ENCODE measurements around the gene THBS4.

THBS4 gene

GRCh38 chr5:80048084-80048780, 13.1 kb downstream of the THBS4 start:
- no peak for DNase-seq

DNA sequence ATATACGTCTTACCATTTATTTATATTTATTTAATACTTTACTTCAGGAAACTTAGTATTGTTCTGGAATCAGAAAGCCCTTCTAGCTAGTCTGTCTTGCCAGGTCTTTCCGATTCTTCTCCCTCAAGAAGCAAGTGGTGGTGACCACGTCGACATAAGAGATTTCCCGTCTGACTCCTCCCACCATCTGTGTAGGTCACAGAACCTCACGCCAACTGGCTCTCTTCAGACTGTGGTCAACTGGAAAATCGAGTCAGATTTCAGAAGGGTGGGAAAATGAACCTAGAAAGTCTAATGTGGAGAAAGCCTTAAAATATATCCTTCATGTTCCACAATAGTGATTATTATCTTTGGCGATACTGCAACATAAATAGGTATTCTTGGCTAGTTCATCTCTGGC, 17.3 kb downstream of the THBS4 start:
- DNase-seq = peak; percentile 45

DNA sequence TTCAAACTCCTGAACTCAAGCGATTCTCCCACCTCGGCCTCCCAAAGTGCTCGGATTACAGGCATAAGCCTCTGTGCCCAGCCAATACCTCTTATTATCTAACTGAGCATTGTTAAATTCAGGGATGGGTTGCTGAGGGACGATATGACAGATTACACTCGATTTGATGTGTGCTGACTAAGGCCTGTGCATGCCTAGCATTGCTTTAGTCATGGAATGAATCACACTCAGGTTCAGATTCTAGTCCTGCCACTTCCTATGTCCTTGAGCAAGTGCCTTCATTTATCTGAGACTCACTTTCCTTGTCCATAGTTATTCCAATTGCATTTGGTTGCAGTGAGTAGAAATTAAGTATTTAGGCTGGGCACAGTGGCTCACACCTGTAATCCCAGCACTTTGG, 19.5 kb downstream of the THBS4 start:
- DNase-seq = no peak

GRCh38 chr5:80055491-80056170, 20.5 kb downstream of the THBS4 start:
- DNase-seq = no peak

DNA sequence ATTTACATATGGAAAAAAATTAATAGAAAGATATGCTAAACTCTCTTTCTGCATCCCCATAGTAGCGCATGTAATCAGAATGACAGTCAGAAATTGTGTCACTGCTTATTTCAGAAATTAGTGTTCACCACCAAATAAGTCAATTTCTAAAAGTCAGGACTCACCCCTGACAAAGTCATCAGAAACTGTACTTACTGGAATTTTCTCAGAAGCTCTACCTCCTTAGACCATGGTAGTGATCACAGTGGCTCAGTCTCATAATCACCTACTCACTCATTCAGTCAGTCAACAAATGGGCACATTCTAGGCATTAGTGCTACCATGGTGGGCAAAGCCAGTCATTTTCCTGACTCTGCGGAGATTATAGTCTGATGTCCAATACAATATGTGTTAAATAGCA, 22.0 kb downstream of the THBS4 start:
- no peak for DNase-seq

- DNase-seq = no peak
Measured at GRCh38 chr5:80057921-80058320, 22.8 kb downstream of the THBS4 start.

DNA sequence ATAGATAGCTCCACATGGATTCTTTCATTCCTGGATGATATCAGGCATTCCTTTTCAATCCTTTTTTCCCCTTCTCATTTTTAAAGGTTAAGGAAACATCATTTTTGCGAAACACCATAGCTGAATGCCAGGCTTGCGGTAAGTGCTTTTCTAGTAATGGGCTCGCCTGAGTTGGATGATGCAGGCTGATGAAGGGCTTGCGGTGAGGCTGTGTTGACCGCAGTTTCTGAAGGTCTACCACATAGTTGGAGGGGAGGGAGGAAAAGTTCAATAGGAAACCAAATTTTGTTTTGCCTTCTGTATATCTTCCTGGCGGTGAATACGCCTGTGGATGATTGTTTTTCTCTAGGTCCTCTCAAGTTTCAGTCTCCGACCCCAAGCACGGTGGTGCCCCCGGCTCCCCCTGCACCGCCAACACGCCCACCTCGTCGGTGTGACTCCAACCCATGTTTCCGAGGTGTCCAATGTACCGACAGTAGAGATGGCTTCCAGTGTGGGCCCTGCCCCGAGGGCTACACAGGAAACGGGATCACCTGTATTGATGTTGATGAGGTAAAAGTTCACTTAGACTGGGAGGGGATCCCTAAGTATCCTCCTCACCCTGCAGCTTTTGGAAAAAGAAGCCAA, 24.3 kb downstream of the THBS4 start:
- DNase-seq = peak; percentile 34

GRCh38 chr5:80060966-80061365, 25.8 kb downstream of the THBS4 start:
- DNase-seq = no peak

DNA sequence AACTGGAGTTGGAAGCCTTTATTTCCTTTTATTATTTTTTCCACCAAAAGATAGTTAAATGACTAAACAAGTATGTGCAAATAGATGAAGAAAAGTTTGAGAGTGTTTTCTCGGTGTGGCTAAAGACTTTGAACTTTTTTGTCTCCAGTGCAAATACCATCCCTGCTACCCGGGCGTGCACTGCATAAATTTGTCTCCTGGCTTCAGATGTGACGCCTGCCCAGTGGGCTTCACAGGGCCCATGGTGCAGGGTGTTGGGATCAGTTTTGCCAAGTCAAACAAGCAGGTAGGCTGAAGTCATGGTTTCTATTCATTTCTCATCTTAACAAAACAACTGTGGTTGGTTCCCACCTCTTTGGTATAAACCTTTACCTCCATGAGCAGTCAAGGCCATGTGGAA, 26.4 kb downstream of the THBS4 start:
- no peak for DNase-seq

GRCh38 chr5:80064124-80064523, 29.0 kb downstream of the THBS4 start:
- DNase-seq = no peak

DNA sequence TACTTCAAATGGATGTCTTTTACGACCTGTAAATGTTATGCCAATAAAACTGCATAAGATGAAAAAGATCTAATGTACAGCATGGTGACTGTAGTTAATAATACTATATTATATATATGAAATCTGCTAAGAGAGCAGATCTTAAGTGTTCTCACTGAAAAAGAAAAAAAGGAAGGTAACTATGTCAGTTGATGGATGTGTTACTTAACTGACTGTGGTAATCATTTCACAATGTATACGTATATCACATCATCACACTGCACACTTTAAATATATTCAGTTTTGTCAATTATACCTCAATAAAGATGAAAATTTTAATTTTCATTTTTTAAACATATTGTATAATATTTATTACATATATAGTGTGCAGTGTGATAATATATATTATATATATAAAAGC, 31.9 kb downstream of the THBS4 start:
- DNase-seq = no peak

- DNase-seq = no peak
Measured at GRCh38 chr5:80067531-80068245, 32.5 kb downstream of the THBS4 start.

DNA sequence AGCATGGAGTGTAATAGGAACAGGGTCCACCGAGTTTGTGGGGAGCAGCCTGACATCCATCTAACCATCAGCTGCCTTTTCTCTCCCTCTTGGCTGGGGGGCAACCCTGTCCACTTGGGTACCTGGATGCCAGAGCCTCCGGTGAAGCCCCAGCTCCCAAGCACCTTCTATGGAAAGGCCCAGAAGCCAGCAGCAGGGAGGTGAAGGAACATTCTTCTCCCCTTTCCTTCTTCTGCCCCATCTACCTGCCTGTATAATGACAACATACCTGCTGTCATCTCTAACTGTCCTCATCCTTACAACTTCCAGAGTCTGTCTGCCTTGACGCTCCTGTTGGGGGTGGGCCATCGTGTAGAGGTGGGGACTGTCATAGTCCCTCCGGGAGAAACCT, 33.1 kb downstream of the THBS4 start:
- DNase-seq = no peak

GRCh38 chr5:80068775-80069174, 33.6 kb downstream of the THBS4 start:
- DNase-seq = no peak

DNA sequence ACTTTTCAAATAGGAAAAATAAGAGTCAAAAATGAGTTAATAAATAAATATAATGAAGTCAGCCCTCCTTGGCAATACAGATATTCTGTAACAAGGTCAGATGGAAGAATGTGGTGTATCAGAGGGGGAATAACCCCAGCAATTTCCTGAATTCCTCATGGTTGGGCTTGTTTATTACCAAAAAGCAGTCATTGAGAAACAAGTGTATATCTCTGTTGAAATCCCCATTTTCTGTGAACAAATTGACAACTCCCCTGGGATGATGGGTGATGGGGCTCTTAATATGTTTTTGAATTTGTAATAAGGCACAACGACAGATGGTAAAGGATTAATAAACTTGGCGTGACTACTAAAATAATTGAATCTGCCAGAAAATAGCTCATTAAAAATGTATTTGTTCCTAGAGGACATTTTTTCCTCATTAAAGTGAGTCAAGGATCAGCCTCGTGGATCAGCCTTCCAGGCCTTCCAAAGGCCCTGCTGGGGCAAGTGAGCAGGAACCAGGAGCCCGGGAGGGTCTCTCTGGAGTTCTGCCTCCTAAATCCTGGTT, 34.2 kb downstream of the THBS4 start:
- DNase-seq = no peak

- DNase-seq = no peak
Measured at GRCh38 chr5:80069918-80070318, 34.8 kb downstream of the THBS4 start.

DNA sequence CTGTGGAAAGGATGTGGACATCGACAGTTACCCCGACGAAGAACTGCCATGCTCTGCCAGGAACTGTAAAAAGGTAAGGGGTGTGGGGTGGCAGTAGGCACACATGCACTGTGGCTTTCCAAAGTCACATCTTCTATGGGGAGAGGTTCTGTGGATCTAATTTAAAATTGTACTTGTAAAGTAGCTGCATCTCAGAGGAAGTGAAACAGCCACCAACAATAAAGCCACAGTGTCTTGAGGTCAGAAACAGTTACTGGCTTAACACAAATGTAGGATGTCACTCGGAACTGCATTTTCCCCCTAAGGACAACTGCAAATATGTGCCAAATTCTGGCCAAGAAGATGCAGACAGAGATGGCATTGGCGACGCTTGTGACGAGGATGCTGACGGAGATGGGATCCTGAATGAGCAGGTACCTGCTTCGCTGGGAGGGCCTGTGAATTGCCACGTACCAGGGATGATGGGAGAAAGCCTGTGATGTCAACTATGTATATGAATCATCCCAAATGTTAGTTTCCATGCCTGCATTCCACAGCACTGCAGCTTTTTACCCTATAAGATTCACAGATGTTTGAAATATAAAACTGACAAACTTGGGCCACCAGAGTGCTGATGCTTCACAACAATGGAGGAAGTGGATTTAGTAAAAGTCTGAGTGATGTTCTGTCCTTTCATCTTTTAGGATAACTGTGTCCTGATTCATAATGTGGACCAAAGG, 35.3 kb downstream of the THBS4 start:
- DNase-seq = no peak

- no peak for DNase-seq
Measured at GRCh38 chr5:80071510-80072021, 36.4 kb downstream of the THBS4 start.

GRCh38 chr5:80072103-80073073, 37.2 kb downstream of the THBS4 start:
- no peak for DNase-seq

GRCh38 chr5:80076131-80077050, 41.2 kb downstream of the THBS4 start:
- DNase-seq = no peak
